Measurements from ENCODE around the gene CHST14. TPM values are rescaled to one million over a fixed set of nuclear protein-coding genes. Genes with fewer than 3 reads are reported as not detected.

CHST14 gene
- total RNA-seq, 1 donor from 2014 or later, result 8.4 TPM

DNA sequence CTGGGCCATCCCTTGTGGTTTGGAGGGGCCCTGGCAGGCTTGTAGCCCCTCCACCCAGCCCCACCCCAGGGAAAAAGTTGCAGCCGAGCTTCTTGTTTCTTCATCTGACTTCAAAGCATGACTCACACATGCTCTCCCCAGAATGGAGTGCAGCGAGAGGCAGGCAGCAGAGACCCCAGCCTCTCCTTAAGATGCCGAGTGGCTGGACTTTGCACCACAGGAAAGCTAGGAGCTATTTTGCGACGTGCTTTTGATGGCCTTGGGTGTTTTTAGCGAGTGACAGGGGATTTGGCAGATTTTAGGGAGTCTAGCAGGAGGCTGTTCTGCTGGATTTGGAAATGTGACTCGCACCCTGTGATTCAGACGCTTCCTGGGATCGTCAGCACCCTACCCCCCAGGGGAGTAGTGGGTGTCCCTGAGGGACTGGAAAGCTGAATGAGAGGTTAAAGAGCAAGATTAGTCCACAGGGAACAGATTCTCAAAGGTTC, 15.8 kb upstream of the CHST14 start:
- intact Hi-C loops (cut with micrococcal nuclease), result no loop called here
- TF ChIP-seq, protein P1, sequence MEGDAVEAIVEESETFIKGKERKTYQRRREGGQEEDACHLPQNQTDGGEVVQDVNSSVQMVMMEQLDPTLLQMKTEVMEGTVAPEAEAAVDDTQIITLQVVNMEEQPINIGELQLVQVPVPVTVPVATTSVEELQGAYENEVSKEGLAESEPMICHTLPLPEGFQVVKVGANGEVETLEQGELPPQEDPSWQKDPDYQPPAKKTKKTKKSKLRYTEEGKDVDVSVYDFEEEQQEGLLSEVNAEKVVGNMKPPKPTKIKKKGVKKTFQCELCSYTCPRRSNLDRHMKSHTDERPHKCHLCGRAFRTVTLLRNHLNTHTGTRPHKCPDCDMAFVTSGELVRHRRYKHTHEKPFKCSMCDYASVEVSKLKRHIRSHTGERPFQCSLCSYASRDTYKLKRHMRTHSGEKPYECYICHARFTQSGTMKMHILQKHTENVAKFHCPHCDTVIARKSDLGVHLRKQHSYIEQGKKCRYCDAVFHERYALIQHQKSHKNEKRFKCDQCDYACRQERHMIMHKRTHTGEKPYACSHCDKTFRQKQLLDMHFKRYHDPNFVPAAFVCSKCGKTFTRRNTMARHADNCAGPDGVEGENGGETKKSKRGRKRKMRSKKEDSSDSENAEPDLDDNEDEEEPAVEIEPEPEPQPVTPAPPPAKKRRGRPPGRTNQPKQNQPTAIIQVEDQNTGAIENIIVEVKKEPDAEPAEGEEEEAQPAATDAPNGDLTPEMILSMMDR (IDR thresholded peaks at IDR 0.05; ENCODE audit: borderline replicate concordance), result no peak
- H3K9me3 ChIP-seq (replicated peaks), result no peaks in the 10 kb centered on the region
- no peak overlapping the region for H3K27ac ChIP-seq (replicated peaks)
- H3K4me3 ChIP-seq, result no peak overlapping the region
- H3K36me3 ChIP-seq, result peaks cover 16% of the 10 kb centered on the region
- DNase-seq, result no peak
- peaks cover 72% of the 10 kb centered on the region for H3K4me1 ChIP-seq
- no peaks in the 10 kb centered on the region for H3K27me3 ChIP-seq (ENCODE audit: low read depth)

DNA sequence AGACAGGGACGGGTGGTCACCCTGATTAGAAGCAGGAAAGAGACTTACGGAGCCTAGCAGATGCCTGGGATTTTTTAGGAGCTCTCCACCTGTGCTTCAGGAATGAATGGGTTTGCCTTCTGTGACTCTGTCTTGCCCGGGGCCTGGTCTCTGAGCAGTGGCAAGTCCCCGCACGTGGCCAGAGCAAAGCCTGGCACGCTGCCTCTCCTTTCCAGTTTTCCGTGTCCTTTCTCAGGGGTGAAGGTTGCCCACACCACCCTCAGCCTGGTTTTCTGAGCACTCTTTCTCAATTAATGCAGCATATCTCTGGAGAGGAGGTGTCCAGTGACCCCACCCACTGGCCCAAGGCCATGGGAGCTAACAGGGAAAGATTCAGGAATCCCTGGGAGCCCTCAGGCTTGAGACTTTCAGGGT, 14.5 kb upstream of the CHST14 start:
- peak overlapping the region; percentile 64 for H3K27ac ChIP-seq (replicated peaks)
- no peak overlapping the region for H3K4me3 ChIP-seq
- no peaks in the 10 kb centered on the region for H3K27me3 ChIP-seq (ENCODE audit: low read depth)
- peaks cover 60% of the 10 kb centered on the region for H3K4me1 ChIP-seq
- TF ChIP-seq, protein P1 (IDR thresholded peaks at IDR 0.05; ENCODE audit: borderline replicate concordance), result no peak
- peaks cover 27% of the 10 kb centered on the region for H3K36me3 ChIP-seq
- intact Hi-C loops (cut with micrococcal nuclease), result no loop called here
- no peaks in the 10 kb centered on the region for H3K9me3 ChIP-seq (replicated peaks)
- no peak for DNase-seq

DNA sequence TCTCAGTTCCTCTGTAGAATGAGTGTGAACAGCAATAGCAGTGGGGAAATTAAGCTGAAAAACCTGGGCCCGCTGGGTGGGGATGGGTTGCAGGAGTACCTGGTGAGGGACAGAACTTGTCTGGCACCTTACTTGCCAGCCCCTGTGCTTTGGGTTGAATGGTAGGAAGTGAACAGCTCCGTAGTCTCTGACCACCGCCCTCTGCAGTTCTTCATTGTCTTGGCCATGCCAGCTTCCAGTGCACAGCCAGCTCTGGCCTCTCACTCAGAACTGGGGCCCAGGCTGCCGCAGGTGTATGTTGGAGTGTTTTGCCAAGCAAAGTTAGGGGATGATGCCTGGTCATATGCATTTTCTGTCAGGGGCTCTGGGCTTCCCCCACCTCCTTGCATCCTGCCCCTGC, 14.0 kb upstream of the CHST14 start:
- Histone ChIP-seq H3K9me3 (replicated peaks) (no peaks in the 10 kb centered on the region), H3K27ac (replicated peaks) (peak overlapping the region; percentile 64), H3K36me3 (peaks cover 31% of the 10 kb centered on the region), H3K27me3 (ENCODE audit: low read depth) (no peaks in the 10 kb centered on the region), H3K4me3 (no peak overlapping the region), H3K4me1 (peaks cover 56% of the 10 kb centered on the region)
- TF ChIP-seq, protein P1 (IDR thresholded peaks at IDR 0.05; ENCODE audit: borderline replicate concordance), result no peak
- intact Hi-C loops (cut with micrococcal nuclease), result no loop called here
- no peak for DNase-seq

DNA sequence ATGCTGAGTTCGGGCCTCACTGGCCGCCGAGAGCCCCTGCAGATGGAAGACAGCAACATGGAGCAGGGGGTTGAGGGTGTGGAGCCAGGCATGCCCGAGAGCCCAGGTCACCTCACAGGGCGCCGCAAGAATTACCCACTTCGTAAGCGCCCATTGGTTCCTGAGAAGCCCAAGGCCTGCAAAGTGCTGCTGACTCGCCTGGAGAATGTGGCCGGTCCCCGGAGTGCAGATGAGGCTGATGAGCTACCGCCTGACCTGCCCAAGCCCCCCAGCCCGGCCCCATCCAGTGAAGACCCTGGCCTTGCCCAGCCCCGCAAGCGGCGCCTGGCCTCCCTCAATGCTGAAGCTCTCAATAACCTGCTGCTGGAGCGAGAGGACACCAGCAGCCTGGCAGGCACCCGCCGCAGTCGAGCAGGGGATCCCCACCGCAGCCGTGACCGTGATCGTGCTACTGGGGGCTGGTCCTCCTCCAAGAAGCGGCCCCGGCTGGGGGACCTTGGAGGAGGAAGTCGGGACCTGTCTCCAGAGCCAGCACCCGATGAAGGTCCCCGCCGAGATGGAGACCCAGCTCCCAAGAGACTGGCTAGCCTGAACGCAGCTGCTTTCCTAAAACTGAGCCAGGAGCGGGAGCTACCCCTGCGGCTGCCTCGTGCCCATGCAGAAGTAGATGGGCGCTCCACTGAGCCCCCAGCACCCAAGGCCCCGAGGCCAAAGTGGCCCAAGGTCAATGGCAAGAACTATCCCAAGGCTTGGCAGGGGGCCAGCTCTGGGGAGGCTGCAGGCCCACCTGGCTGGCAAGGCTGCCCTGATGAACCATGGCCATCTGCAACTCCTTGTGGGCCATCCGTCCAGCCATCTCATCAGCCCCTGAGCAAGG, 12.1 kb upstream of the CHST14 start:
- TF ChIP-seq, protein P1 (IDR thresholded peaks at IDR 0.05; ENCODE audit: borderline replicate concordance), result no peak
- no peak overlapping the region for H3K27ac ChIP-seq (replicated peaks)
- peaks cover 50% of the 10 kb centered on the region for H3K36me3 ChIP-seq
- H3K4me1 ChIP-seq, result peaks cover 36% of the 10 kb centered on the region
- no peak overlapping the region for H3K4me3 ChIP-seq
- no peaks in the 10 kb centered on the region for H3K27me3 ChIP-seq (ENCODE audit: low read depth)
- DNase-seq, result no peak
- intact Hi-C loops (cut with micrococcal nuclease), result no loop called here
- no peaks in the 10 kb centered on the region for H3K9me3 ChIP-seq (replicated peaks)

DNA sequence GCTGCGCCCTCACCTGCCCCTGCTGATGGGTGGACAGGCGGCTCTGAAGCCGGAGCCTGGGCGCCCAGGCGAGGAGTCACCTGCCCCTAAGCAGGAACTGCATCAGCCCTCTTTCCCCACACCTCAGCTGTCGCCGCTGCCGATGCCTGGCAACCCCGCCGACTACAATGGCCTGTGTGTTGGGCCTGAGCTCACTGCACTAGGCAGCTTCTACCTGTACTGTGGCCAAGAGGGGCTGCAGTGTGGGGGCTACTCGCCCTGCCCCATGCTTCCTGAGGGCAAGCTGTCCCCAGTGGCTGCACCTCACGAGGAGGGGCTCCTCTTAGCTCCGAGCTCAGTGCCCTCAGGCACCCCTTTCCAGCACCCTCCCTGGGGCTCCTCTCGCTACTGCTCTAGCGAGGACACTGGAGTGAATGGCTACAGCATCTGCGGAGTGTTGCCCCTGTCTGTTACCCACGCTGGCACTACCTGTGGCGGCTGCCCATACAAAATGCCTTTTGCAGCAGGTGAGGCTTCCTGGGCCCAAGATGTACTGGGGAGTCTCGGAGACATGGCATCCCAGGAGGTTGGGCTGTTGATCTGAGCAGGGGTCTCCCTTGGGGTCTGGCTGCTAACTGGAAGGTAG, 11.3 kb upstream of the CHST14 start:
- DNase-seq, result no peak
- Histone ChIP-seq H3K4me1 (peaks cover 28% of the 10 kb centered on the region), H3K36me3 (peaks cover 58% of the 10 kb centered on the region), H3K4me3 (no peak overlapping the region), H3K27ac (replicated peaks) (no peak overlapping the region), H3K9me3 (replicated peaks) (no peaks in the 10 kb centered on the region), H3K27me3 (ENCODE audit: low read depth) (no peaks in the 10 kb centered on the region)
- TF ChIP-seq, protein P1 (IDR thresholded peaks at IDR 0.05; ENCODE audit: borderline replicate concordance), result no peak
- intact Hi-C loops (cut with micrococcal nuclease), result no loop called here

Data from left ventricle myocardium inferior (tissue), 1 donor.